NCI-H82 (cell line): ENCODE measurements around the gene TMBIM4.
"Not testable (repeated sequence)": the region's sequence is repeated elsewhere in the genome, so short reads cannot be mapped to it uniquely, and the experiment has no call there.

Experiments used
- DNase-seq: peaks from one replicate; lab custom pipeline; 2025; lab: John Stamatoyannopoulos, UW

The TMBIM4 gene

DNA sequence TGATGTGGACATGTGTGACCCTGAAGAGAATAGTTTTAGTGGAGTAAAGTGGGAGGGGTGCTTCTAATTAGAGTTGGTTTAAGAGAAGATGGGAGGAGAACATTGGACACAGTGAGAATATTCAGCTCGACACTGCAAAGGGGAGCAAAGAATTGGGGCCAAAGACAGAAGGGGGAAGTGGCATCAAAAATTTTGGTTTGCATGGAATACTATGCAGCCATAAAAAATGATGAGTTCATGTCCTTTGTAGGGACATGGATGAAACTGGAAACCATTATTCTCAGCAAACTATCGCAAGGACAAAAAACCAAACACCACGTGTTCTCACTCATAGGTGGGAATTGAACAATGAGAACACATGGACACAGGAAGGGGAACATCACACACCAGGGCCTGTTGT lies 15.0 kb upstream of the TMBIM4 start:
- not testable (repeated sequence) for DNase-seq

DNA sequence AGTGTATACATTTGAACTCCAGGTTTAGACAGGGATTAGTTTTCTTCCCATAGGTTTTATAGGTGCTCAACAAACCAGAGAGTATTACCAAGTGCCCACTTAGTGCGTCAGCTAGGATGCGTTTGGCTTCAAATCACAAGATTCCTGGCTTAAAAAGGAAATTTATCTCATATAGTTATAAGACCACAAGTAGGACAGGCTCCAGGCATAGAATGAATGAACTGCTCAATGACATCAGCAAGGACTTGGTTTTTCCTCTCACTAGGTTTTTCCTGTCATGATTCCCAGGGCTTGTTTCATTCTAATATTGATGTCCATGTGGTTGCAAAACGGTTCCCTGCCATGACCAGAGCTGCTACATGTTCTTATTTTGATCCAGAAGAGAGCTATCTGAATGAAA lies 13.2 kb upstream of the TMBIM4 start:
- no peak for DNase-seq

DNA sequence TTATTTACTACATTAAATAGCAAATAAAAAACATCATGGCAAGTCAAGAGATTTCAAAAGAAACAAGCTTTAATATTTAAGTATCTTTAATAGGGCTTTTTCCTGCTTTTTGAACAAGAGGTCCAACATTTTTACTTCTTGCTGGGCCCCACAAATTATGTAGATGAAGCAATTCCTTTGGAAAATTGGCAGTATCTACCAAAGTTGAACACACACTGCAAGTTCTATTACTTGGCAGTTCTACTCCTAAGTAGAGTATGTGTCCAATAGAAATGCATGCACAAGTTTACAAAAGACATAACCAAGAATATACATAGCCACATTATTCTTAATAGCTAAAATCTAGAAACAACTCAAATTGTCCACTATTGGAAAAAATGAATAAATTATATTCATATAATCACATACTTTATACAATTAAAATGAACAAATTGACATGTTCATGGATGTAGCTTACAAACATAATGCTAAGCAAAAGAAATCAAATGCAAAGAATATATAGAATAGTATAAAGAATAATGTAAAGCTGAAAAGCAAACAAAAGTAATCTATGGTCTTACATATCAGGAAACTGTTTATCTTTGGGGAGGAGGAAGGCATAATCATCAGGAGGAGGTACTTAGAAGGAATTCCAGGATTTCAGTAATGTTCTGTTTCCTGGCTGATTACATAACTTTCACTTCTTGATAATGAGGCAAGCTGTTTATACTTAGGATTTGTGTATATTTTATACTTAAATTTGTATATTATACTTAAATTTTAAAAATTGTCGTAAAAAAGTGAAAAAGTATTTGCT lies 6.5 kb upstream of the TMBIM4 start:
- no peak for DNase-seq

DNA sequence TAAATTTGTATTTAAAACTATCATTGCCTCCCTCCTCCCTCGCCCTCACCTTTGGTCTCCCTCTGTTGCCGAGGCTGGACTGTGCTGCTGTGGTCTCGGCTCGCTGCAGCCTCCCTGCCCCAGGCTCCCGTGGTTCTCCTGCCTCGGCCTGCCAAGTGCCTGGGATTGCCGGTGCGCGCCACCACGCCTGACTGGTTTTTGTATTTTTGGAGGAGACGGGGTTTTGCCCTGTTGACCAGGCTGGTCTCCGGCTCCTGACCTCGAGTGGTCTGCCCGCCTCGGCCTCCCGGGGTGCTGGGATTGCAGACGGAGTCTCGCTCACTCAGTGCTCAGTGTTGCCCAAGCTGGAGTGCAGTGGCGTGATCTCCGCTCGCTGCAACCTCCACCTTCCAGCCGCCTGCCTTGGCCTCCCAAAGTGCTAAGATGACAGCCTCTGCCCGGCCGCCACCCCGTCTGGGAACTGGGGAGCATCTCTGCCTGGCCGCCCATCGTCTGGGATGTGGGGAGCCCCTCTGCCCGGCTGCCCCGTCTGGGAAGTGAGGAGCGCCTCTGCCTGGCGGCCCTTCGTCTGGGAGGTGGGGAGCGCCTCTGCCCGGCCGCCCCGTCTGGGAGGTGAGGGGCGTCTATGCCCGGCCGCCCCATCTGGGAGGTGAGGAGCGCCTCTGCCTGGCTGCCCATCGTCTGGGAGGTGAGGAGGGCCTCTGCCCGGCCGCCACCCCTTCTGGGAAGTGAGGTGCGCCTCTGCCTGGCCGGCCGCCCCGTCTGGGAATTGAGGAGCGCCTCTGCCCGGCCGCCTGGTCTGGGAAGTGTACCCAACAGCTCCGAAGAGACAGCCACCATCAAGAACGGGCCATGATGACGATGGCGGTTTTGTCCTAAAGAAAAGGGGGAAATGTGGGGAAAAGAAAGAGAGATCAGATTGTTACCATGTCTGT lies 4.9 kb upstream of the TMBIM4 start:
- not testable (repeated sequence) for DNase-seq

DNA sequence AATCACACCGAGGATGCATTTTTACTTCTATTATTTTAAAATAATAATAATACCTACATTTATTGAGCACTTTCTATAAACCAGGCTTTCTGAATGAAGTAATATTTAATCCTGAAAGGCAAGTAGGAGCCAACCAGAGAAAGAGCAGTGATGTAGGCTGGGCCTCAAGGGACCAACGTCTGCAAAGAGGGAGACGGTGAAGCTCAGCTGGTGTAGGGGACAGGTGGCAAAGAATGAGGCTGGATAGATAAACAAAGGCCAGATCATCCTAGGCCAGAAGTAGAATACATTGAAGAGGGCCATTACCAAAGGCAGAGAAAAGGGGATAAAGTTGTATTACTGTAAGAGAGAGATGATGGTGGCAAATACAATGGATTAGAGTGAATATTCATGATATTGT lies 810 bp upstream of the TMBIM4 start:
- no peak for DNase-seq

DNA sequence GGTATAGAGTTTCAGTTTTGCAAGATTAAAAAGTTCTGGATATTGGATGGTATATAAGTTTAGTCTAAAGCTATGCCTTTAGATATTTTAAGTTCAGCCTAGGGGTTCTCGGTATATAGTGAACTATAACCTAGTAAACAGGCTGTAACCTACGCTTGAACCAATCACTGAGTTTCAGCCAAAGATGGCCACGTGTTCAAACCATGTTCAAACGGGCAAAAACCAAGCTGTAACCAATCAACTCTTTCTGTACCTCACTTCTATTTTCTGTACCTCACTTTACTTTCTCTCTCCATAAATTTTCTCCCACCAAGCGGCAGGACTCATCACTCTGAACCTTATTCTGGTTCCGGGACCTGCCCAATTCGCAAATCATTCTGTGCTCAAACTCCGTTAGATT lies 1.4 kb downstream of the TMBIM4 start:
- DNase-seq: no peak

DNA sequence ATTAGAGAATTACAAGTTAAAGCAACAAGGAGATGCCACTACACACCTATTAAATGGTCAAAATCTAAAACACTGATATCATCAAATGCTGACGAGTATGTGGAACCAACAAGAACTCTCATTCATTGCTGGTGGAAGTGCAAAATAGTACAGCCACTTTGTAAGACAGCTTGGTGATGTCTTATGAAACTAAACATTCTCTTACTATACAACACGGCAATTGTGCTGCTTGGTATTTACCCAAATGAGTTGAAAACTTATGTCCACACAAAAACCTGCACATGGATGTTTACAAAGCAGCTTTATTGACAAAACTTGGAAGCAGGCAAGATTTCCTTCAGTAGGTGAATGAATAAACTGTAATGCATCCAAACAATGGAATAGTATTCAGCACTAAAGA lies 3.2 kb downstream of the TMBIM4 start:
- no peak for DNase-seq

DNA sequence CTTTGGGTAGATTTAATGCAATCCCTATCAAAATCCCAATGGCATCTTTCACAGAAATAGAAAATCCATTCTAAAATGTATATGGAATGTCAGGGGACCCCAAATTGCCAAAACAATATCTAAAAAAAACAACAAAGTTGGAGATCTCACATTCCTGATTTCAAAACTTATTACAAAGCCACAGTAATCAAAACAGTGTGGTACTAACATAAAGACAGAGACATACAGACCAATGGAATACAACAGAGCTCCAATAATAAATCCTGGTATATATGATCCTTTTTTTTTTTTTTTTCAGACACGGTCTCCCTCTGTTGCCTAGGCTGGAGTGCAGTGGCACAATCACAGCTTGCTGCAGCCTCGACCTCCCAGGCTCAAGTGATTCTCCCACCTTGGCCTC lies 4.7 kb downstream of the TMBIM4 start:
- no peak for DNase-seq

DNA sequence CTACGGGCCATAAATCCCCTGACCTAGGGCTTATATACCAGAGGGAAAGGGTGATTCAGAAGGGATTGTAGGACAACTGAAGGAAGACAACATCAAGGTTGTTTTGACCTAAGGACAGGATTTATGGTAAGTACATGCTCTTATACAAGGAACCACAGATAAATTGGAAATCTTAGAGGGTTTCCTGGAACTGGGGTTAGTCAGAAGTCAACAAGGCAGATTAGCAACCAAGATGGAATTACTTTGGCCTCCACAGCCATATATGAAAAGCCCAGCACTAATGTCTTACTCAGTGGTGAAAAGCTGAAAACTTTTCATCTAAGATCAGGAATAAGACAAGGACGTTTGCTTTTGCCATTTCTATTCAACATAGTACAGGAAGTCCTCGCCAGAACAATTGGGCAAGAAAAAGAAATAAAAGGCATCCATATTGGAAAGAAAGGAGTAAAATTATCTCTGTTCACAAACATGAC lies 5.4 kb downstream of the TMBIM4 start:
- no peak for DNase-seq

DNA sequence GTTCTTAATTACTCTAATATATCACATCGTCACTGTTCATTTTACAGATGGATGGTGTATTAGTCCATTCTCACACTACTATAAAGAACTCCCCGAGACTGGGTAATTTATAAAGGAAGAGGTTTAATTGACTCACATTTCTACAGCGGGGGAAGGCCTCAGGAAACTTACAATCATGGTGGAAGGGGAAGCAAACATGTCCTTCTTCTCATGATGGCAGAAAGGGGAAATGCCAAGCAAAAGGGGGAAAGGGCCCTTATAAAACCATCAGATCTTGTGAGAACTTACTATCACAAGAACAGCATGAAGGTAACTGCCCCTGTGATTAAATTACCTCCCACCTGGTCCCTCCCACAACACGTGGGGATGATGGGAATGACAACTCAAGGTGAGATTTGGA lies 6.5 kb downstream of the TMBIM4 start:
- DNase-seq: no peak

DNA sequence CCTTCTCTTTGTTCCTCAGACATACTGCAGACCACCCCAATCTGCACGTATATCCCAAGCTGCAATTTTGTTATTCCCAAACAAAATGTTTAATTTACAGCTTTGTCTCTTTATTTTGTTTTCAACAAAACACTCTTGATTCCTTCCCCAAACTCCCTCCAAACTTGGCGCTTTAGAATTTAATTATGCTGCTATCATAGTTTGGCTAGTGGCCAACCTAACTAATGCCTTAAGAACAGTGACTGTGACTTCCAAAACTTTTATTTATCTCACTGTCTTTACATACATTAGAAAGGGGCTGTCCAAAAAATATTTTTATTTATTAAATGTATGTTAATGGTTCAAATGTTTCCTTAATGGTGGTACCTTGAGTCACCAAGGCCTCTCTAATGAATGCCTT lies 7.1 kb downstream of the TMBIM4 start:
- no peak for DNase-seq

DNA sequence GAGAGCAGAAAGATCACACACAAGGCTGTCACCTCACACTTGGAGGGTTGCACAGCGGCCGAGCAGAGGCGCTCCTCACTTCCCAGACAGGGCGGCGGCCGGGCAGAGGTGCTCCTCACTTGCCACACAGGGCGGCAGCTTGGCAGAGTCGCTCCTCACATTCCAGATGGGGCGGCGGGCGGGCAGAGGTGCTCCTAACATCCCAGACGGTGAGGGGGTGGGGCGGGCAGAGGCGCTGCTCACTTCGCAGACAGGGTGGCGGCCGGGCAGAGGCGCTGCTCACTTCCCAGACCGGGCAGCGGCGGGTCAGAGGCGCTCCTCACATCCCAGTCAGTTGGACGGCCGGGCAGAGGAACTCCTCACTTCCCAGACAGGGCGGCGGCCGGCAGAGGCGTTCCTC lies 9.1 kb downstream of the TMBIM4 start:
- no peak for DNase-seq

DNA sequence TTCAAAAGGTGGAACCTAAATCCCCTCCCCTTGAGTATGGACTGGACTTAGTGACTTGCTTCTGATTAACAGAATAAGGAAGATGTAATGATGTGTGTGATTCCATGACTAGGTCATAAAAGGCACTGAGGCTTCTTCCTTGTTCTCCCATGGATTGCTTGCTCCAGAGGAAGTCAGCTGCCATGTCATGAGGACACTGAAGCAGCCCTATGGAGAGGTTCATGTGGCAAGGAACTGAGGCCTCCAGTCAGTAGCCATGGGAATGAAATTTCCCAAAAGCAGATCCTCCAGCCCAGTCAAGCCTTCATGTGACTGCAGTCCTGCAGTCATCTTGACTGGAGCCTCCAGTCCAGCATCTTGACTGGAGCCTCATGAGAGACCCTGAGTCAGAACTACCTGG lies 10.7 kb downstream of the TMBIM4 start:
- DNase-seq: no peak

DNA sequence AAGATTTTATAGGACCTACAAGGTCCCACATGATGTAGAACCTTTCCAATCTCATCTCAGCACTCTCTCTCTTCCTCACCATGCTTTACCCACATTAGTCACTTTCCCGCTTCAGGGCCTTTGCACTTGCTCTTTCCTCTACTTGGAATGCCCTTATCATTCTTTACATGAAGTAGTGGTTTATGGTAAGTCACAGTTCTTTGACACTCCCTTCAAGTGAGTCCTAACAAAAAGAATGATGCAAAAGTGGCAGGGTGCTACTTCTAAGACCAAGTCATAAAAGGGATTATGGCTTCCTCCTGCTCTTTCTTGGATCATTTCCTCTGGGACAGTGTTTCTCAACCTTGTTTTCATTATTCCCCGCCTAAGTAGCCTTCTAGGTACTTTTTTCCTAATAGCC lies 13.1 kb downstream of the TMBIM4 start:
- DNase-seq: no peak

DNA sequence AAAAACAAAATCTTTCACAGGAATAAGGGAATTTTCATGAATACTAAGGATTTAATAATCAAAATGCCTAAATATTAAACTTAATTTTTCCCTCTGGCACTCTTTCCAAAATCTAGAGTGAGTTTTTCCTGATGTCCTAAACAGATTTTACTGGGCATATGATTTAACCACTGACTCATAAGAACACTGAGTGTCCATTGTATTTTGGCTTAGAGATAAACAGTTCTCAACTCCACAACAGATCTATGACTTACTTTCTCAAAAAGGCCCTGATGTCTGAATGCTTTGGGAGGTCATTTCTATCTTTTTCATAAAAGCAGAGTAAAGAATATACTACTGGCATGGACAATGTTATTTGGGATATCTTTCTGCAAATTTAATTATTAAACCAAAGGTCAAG lies 15.0 kb downstream of the TMBIM4 start:
- no peak for DNase-seq

DNA sequence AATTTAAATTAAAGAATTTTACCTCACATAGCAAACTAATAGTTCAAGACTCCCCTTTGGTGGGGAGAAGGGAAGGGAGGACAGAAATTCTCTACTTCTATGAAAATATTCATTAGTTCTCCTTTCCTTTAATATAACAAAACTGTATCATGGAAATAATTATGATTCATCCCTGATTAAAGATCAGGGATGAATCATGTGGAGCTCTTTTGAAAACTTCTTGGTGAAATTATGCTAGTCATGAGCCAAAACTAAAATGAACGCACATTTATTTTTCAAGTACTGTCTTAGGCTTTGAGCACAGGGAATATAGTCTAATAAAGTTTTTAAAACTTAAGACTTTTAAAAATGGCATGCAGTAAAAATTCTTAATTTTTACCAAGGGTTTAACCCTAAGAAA lies 17.1 kb downstream of the TMBIM4 start:
- DNase-seq: no peak

DNA sequence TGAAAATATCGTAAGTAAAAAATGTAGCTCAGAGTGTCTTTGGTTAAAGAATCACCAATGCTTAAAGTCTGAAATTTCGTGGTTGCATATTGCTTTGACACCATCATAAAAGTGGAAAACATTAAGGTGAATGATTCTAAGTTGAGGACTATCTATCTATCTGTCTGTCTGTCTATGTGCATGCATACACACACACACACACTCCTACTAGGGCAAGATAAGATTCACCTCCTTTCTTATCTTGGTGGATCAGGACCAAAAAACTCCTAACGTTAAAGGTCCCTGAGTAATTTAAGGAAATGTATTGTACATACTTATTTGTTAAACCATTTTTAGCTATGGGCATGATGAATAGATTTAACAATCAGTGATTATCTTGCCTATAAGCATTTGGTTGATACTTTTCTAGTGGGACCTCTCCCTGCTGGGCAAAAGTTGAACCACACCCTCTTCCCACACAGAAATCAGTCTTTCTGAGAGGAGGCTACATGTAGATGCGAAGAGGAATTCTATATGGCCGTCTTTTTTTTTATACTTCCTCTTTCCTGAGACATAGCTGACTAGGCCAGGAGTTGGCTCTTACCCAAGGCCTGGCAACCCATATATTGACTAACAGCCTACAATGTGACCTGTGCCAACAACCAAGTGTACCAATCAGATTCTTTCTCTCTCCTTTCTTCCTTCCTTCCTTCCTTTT lies 19.9 kb downstream of the TMBIM4 start:
- no peak for DNase-seq

DNA sequence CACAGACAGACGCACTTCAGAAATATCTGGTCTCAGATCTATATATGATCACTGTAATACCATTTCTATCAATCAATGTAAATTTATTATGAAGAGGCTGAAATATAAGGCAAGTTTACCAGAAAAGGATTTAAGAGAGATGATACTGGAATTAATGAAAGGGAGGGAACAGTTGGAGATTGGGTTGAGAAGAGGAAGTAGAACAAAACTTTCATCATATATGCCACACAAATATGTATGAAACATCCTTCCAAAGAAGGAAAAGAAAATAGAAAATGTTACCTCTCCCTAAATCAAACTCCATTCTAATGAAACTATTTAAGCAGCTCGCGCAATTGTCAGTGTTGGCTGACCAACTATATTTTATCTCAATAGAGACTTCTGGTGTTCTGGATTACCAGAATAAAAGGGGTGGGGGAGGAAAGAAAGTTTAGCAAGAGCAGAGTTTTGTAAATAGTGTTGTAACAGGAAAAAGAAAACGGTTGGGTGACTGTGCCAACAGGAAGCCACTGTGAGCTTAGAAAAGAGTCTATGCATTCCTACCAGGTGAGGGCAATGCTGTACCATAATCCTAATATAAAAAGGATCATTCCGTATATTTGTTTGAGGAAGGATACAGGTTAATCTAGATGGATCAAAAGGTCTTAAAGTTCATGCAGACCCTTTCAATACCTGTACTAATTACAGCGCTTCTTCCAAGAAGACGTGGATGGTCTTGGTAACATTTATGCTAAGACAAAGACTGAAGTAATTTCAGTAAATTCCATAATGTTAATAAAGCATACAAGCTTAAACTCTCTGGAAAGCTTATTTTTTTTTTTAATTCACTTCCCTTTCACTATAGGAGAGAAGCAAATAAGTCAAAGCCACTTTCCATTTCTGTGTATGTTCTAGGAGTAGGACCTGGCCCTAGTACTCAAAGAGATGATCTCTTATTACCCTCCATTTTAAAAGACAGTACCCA lies 24.7 kb downstream of the TMBIM4 start:
- DNase-seq: peak; percentile 39

DNA sequence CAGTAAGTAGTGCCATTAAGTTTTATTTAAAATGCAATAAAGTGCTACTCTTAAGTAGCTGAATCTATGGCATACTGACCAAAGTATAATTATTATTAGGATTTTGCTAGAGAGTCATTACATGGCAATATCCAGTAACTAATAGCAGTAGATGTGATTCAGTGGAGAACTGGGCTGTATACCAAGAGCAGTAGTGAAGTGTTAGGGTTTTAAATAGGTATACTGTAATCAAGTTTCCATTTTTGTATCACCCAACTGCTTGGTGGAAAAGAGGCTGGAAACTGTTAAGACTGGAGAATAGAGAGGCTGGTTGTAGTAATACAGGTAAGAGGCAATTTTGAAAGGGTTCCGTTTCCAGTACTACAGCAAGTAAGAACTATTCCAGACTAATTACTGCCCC lies 25.9 kb downstream of the TMBIM4 start:
- DNase-seq: no peak

DNA sequence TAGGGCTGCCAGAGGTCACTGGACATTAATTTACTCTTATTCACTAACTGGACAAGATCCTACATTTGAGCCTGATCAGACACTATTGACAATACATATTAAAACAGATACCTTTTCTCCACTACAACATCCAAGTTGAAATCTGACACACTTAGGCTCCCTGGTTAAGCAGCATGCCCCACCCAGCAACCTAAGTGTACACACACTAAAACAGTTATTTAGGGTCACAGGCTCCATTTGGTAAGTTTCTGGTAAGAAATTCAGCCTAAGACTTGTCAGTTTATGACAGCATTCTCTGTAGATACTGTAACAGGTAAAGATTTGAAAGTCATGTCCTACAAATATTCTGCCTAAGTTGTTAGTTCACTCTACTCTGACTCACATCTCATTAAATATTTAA lies 27.0 kb downstream of the TMBIM4 start:
- no peak for DNase-seq

DNA sequence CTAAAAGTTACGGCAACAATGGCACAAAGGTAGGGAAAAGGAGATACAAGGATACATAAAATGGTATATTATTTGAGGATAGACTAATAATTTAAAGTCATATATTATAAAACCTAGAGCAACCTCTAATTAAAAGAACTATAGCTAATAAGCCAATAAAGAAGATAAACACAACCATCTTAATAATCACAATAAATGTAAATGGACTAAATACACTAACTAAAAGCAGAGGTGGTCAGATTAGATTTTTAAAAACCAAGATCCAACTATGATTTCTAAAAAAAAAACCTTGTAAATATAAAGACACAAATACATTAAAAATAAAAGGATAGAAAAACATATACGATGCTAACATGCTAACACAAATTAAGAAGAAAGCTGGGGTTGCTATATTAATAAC lies 28.5 kb downstream of the TMBIM4 start:
- no peak for DNase-seq
